Panc1 (cell line): ENCODE data around the gene FAM76A. TPM values are rescaled to one million over a fixed set of nuclear protein-coding genes. Genes with fewer than 3 reads are reported as not detected.

Source experiments
- ATAC-seq: fragments of 200-7000 bp; cut with Tn5 transposase; 2 replicates; pipeline ENCODE4 v1.9.1; 2020; ENCODE audit warnings: mild to moderate bottlenecking, moderate library complexity
- BruUV-seq: library from RNA; stranded (reverse); fragments of 400-500 nt; replicated peaks from 2 replicates; lab custom pipeline; 2021; lab: Mats Ljungman, UMichigan
- CTCF ChIA-PET: fragments of 300-600 bp; sonication (Branson Sonifier 250); formaldehyde crosslinking; loops from one replicate; lab custom pipeline; 2022; ENCODE audit warnings: antibody characterized with exemption; lab: Charles Lee
- POLR2A ChIA-PET: fragments of 300-600 bp; sonication (Branson Sonifier 250); formaldehyde crosslinking; loops from one replicate; lab custom pipeline; 2022; ENCODE audit warnings: antibody characterized with exemption; lab: Charles Lee
- DNase-seq: peaks from one replicate; pipeline ENCODE4 v3.0.0-alpha.2; 2010; ENCODE audit warnings: low read depth, low spot score
- H3K27ac ChIP-seq: 2 replicates; pipeline ENCODE4 v1.5.1; 2011; ENCODE audit warnings: mild to moderate bottlenecking, low read length, inconsistent platforms
- H3K27me3 ChIP-seq: fragments of 200-500 bp; sonication (Bioruptor generic); 2 replicates; pipeline ENCODE4 v1.6.0; 2014; ENCODE audit warnings: low read length, inconsistent platforms; ENCODE audit not compliant: control insufficient read depth, insufficient read depth
- H3K36me3 ChIP-seq: fragments of 200-500 bp; sonication (Bioruptor generic); 2 replicates; pipeline ENCODE4 v1.5.1; 2014; ENCODE audit warnings: inconsistent platforms, mild to moderate bottlenecking, low read length, moderate library complexity; ENCODE audit not compliant: control insufficient read depth, insufficient read depth
- H3K4me1 ChIP-seq: 2 replicates; pipeline ENCODE4 v1.5.1; 2011; ENCODE audit warnings: inconsistent platforms, mild to moderate bottlenecking, low read length, moderate library complexity; ENCODE audit not compliant: control insufficient read depth, insufficient read depth
- H3K4me3 ChIP-seq, 2 experiments: 2 replicates each; pipeline ENCODE4 v1.5.1; 2011 to 2012; ENCODE audit warnings: low read depth in 2 of 2, low read length in 2 of 2, mild to moderate bottlenecking in 2 of 2, inconsistent platforms in 1 of 2, moderate library complexity in 1 of 2
- H3K9me3 ChIP-seq: fragments of 200-500 bp; sonication (Bioruptor generic); 2 replicates; pipeline ENCODE4 v1.5.1; 2014; ENCODE audit warnings: low read depth, mild to moderate bottlenecking, inconsistent platforms, low read length, moderate library complexity; ENCODE audit not compliant: control insufficient read depth, insufficient read depth
- POLR2AphosphoS5 ChIP-seq: IDR thresholded peaks from 2 replicates; pipeline ENCODE4 v1.6.1; 2012; ENCODE audit warnings: mild to moderate bottlenecking, low read depth, low read length, moderate library complexity
- REST ChIP-seq, 2 experiments: IDR thresholded peaks; 2 replicates each; pipeline ENCODE4 v1.6.1; 2011 to 2012; ENCODE audit warnings: low read depth in 2 of 2, control low read depth in 1 of 2, low read length in 1 of 2, mild to moderate bottlenecking in 1 of 2, moderate library complexity in 1 of 2; ENCODE audit not compliant: insufficient read depth in 1 of 2
- SIN3A ChIP-seq: IDR thresholded peaks from 2 replicates; pipeline ENCODE4 v1.6.1; 2012; ENCODE audit warnings: low read depth, mild to moderate bottlenecking, low read length, moderate library complexity, borderline replicate concordance; ENCODE audit not compliant: insufficient read depth
- TCF7L2 ChIP-seq: IDR thresholded peaks from 2 replicates; pipeline ENCODE4 v1.6.1; 2011; ENCODE audit warnings: mild to moderate bottlenecking, low read depth, low read length, inconsistent platforms
- in situ Hi-C: cut with HindIII; loops from 2 replicates; pipeline ENCODE4 v1.10.0; 2016; ENCODE audit warnings: low sequenced_read_pairs, low pct_unique_long_range_greater_than_20kb
- intact Hi-C: fragments of 100-400 bp; cut with micrococcal nuclease; formaldehyde crosslinking; loops from one replicate; pipeline ENCODE4 v1.10.0; 2022; ENCODE audit not compliant: unreplicated experiment
- total RNA-seq: library from RNA; stranded (reverse); gene quantifications from one replicate; pipeline ENCODE4 v1.2.1, GENCODE V29; 2021; ENCODE audit not compliant: unreplicated experiment
- TF ChIP-seq, protein P1 (sequence below): fragments of 450-650 bp; IDR thresholded peaks from 2 replicates; pipeline ENCODE4 v1.5.1; 2017; ENCODE audit warnings: mild to moderate bottlenecking

The FAM76A gene
- total RNA-seq, 1 experiment from 2014 or later: 15.4 TPM

- H3K27ac ChIP-seq: no peak overlapping the region
- no peaks in the 10 kb centered on the region for H3K27me3 ChIP-seq
- POLR2A ChIA-PET: interaction anchor here (0.5 to 0.6 kb wide), 2 partner anchors 46 to 417 kb away, joined by 3 read pairs; partner anchors contain the start of gene PPP1R8
- H3K4me1 ChIP-seq: no peaks in the 10 kb centered on the region
- CTCF ChIA-PET: interaction anchor here (0.5 kb wide), 1 partner anchor 117 kb away, joined by 6 read pairs; no protein-coding TSS in a partner anchor
- intact Hi-C loops (no loop called here), in situ Hi-C loops (no loop called here)
- BruUV-seq: no TSS peak
- no peaks in the 10 kb centered on the region for H3K9me3 ChIP-seq
- H3K4me3 ChIP-seq: no peak overlapping the region
- TF ChIP-seq SIN3A (no peak), TCF7L2 (no peak), REST (IDR thresholded peaks at IDR 0.05; ENCODE audit: insufficient read depth in 1 of 2, low read depth in 2 of 2, low read length in 1 of 2) (no peak), POLR2AphosphoS5 (no peak)
- TF ChIP-seq, protein P1, sequence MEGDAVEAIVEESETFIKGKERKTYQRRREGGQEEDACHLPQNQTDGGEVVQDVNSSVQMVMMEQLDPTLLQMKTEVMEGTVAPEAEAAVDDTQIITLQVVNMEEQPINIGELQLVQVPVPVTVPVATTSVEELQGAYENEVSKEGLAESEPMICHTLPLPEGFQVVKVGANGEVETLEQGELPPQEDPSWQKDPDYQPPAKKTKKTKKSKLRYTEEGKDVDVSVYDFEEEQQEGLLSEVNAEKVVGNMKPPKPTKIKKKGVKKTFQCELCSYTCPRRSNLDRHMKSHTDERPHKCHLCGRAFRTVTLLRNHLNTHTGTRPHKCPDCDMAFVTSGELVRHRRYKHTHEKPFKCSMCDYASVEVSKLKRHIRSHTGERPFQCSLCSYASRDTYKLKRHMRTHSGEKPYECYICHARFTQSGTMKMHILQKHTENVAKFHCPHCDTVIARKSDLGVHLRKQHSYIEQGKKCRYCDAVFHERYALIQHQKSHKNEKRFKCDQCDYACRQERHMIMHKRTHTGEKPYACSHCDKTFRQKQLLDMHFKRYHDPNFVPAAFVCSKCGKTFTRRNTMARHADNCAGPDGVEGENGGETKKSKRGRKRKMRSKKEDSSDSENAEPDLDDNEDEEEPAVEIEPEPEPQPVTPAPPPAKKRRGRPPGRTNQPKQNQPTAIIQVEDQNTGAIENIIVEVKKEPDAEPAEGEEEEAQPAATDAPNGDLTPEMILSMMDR: no peak
- DNase-seq: no peak
- H3K36me3 ChIP-seq: no peaks in the 10 kb centered on the region
- no peak for ATAC-seq
Observed at GRCh38 chr1:27784700-27785099, 58.9 kb downstream of the FAM76A start.

GRCh38 chr1:27785781-27786455, 60.2 kb downstream of the FAM76A start:
- TF ChIP-seq TCF7L2 (no peak), REST (IDR thresholded peaks at IDR 0.05; ENCODE audit: insufficient read depth in 1 of 2, low read depth in 2 of 2, low read length in 1 of 2) (no peak), POLR2AphosphoS5 (no peak), SIN3A (no peak)
- TF ChIP-seq, protein P1: no peak
- intact Hi-C loops: no loop called here
- in situ Hi-C loops: no loop called here
- BruUV-seq: no TSS peak
- Histone ChIP-seq H3K4me1 (no peaks in the 10 kb centered on the region), H3K27ac (no peak overlapping the region), H3K9me3 (no peaks in the 10 kb centered on the region), H3K36me3 (no peaks in the 10 kb centered on the region), H3K4me3 (no peak overlapping the region), H3K27me3 (no peaks in the 10 kb centered on the region)
- no peak for DNase-seq
- POLR2A ChIA-PET: no interaction called here
- no peak for ATAC-seq
- CTCF ChIA-PET: no interaction called here
